GM12874 (cell line): ENCODE data around the gene LRCH1.

Source experiments
- CTCF ChIP-seq: IDR thresholded peaks from 2 replicates; pipeline ENCODE4 v1.5.1; 2011; ENCODE audit warnings: low read depth, mild to moderate bottlenecking, control low read depth, low read length, moderate library complexity; ENCODE audit not compliant: insufficient read depth

Gene LRCH1

GRCh38 chr13:46582190-46582589, 29.2 kb downstream of the LRCH1 start:
- no peak for TF ChIP-seq CTCF

GRCh38 chr13:46586751-46587514, 34.0 kb downstream of the LRCH1 start:
- TF ChIP-seq CTCF: no peak

GRCh38 chr13:46587807-46588418, 34.9 kb downstream of the LRCH1 start:
- TF ChIP-seq CTCF: no peak

GRCh38 chr13:46592385-46592784, 39.4 kb downstream of the LRCH1 start:
- TF ChIP-seq CTCF: no peak

GRCh38 chr13:46593398-46593797, 40.4 kb downstream of the LRCH1 start:
- no peak for TF ChIP-seq CTCF

GRCh38 chr13:46594374-46595078, 41.6 kb downstream of the LRCH1 start:
- TF ChIP-seq CTCF: no peak

- TF ChIP-seq CTCF: no peak
Measured at GRCh38 chr13:46595136-46595884, 42.3 kb downstream of the LRCH1 start.
